Adrenal gland (tissue), 12 donors: Measurements from ENCODE around the gene ITPKB. TPM values are rescaled to one million over a fixed set of nuclear protein-coding genes. Genes with fewer than 3 reads are reported as not detected.

ENCODE experiments used
- DNase-seq, 7 donors: peaks; one replicate each; pipeline ENCODE4 v3.0.0-alpha.2; 2019 to 2020
- H3K27ac ChIP-seq, 5 donors: fragments of 200-600 bp; sonication (generic) in 4 of 5; 1 replicate in 3 of 5; 2 replicates in 2 of 5; pipeline versions ENCODE4 v1.5.1 to v1.8.0; 2016 to 2020; ENCODE audit warnings: mild to moderate bottlenecking in 1 of 5
- H3K27me3 ChIP-seq: fragments of 200-600 bp; 2 replicates; pipeline ENCODE4 v1.8.0; 2021
- H3K36me3 ChIP-seq, 2 donors: fragments of 200-600 bp; replicated peaks in 1 of 2; 1 replicate in 1 of 2; 2 replicates in 1 of 2; pipeline versions ENCODE4 v1.5.1 to v1.8.0; 2018 to 2022
- H3K4me1 ChIP-seq, 2 donors: fragments of 200-600 bp; replicated peaks in 1 of 2; 1 replicate in 1 of 2; 2 replicates in 1 of 2; pipeline versions ENCODE4 v1.5.1 to v1.8.0; 2018 to 2021
- H3K4me3 ChIP-seq, 4 donors: fragments of 200-600 bp; sonication (generic) in 3 of 4; one replicate each; pipeline ENCODE4 v1.5.1; 2016 to 2018
- H3K9me3 ChIP-seq, 3 donors: fragments of 200-600 bp; sonication (generic) in 1 of 3; replicated peaks in 1 of 3; 1 replicate in 2 of 3; 2 replicates in 1 of 3; pipeline versions ENCODE4 v1.5.1 to v1.8.0; 2016 to 2021
- CTCF ChIP-seq, 6 experiments: fragments of 450-650 bp in 4 of 6; fragments of 200-600 bp in 2 of 6; sonication (generic) in 1 of 6; IDR thresholded peaks; 1 replicate in 5 of 6; 2 replicates in 1 of 6; pipeline versions ENCODE4 v1.5.1 to v1.8.0; 2016 to 2021; ENCODE audit warnings: antibody characterized with exemption in 6 of 6, mild to moderate bottlenecking in 2 of 6, moderate library complexity in 1 of 6
- POLR2A ChIP-seq, 2 donors: fragments of 450-650 bp; IDR thresholded peaks; one replicate each; pipeline ENCODE4 v1.6.1; 2017; ENCODE audit warnings: antibody characterized with exemption in 2 of 2, mild to moderate bottlenecking in 2 of 2, moderate library complexity in 1 of 2
- WGBS, 4 donors: extraction: QIAGEN DNeasy Blood & Tissue Kit in 2 of 4; methylation state at CpG; one replicate each; pipeline versions ENCODE4 v1.1.5 to v1.1.7; 2013 to 2017; 5-methylcytosine and 5-hydroxymethylcytosine counted together
- intact Hi-C, 2 donors: fragments of 100-400 bp; cut with DNase I; formaldehyde crosslinking; loops; one replicate each; pipeline versions ENCODE4 v1.14.1 to v1.15.0; 2022 to 2023
- polyA plus RNA-seq, 3 donors: library from polyadenylated mRNA; stranded (reverse); fragments of 200-250 nt in 2 of 3; fragments of 350-450 nt in 1 of 3; fragmentation: Illumina TruSeq in 1 of 3; extraction: RNeasy Lipid Tissue Mini Kit (QIAGEN cat#74804) in 1 of 3; gene quantifications; one replicate each; pipeline ENCODE4 v1.2.3, GENCODE V29; 2013 to 2014
- total RNA-seq, 9 donors: library from RNA; depleted of rRNA in 4 of 9; stranded (reverse); fragments of >200 nt in 4 of 9; fragments of 120-200 nt in 1 of 9; fragmentation: NEBNext Ultra II Directional in 1 of 9; extraction: Animal tissue kit (Norgen Biotek cat#: 25700) in 1 of 9; gene quantifications; one replicate each; pipeline versions ENCODE4 v1.1.0 to v1.2.4, GENCODE V29; 2013 to 2023
- donor health status: healthy with polysubstance abuse.
- donor health status: Bipolar disorder and iron deficiency.
- donor health status: DM: yes; HTN: yes; CAD: no.
- donor health status: DM: no; HTN: no; CAD: no.
- donor health status: DM: no; HTN: no; CAD: no.
- donor health status: DM: yes; HTN: yes; CAD: no.

ITPKB gene
- total and polyA plus RNA-seq, 12 donors: 2.3 to 22.7 (median 13.0) TPM

GRCh38 chr1:226635456-226635941 is 103.6 kb downstream of the ITPKB start:
- Histone ChIP-seq H3K4me1 (no peaks in the 10 kb centered on the region), H3K27ac (no peak overlapping the region)
- TF ChIP-seq CTCF (IDR thresholded peaks at IDR 0.05) (no peak), POLR2A (IDR thresholded peaks at IDR 0.05) (no peak)

GRCh38 chr1:226634611-226635246 is 104.4 kb downstream of the ITPKB start:
- no peaks in the 10 kb centered on the region for H3K36me3 ChIP-seq

More at GRCh38 chr1:226635456-226635941, 103.6 kb downstream of the ITPKB start:
- H3K36me3 ChIP-seq: no peaks in the 10 kb centered on the region
- no peak overlapping the region for H3K4me3 ChIP-seq
- no peaks in the 10 kb centered on the region for H3K9me3 ChIP-seq
- WGBS, 4 donors: 81 to 87% (median 84%) methylated on average over 3 to 11 of the region's 11 CpGs
- H3K27me3 ChIP-seq: no peaks in the 10 kb centered on the region
- DNase-seq: no peak
- intact Hi-C loops: loop anchor here in 1 of 2 donors (2.0 to 10.0 kb wide), 2 partner anchors 191 to 809 kb away; no protein-coding TSS in a partner anchor

GRCh38 chr1:226634166-226634588 is 104.9 kb downstream of the ITPKB start:
- H3K9me3 ChIP-seq: no peaks in the 10 kb centered on the region
- no peaks in the 10 kb centered on the region for H3K27me3 ChIP-seq
- WGBS, 4 donors: 0 to 4% (median 3%) methylated on average over 4 to 6 of the region's 6 CpGs
- no peaks in the 10 kb centered on the region for H3K36me3 ChIP-seq
- H3K4me1 ChIP-seq: no peaks in the 10 kb centered on the region
- DNase-seq: peak; percentile 56 to 86 (median 78)
- H3K4me3 ChIP-seq: no peak overlapping the region
- intact Hi-C loops: loop anchor here (2.0 to 10.0 kb wide), 3 partner anchors 193 to 811 kb away; no protein-coding TSS in a partner anchor
- no peak overlapping the region for H3K27ac ChIP-seq
- no peak for TF ChIP-seq POLR2A (IDR thresholded peaks at IDR 0.05)
- TF ChIP-seq CTCF (IDR thresholded peaks at IDR 0.05): peak; percentile 89 to 95 (median 94)

More at GRCh38 chr1:226634611-226635246, 104.4 kb downstream of the ITPKB start:
- H3K27me3 ChIP-seq: no peaks in the 10 kb centered on the region
- no peak overlapping the region for H3K4me3 ChIP-seq
- DNase-seq: peak in 1 of 7 donors; percentile 8
- no peak overlapping the region for H3K27ac ChIP-seq
- no peaks in the 10 kb centered on the region for H3K9me3 ChIP-seq
- TF ChIP-seq POLR2A (IDR thresholded peaks at IDR 0.05) (no peak), CTCF (IDR thresholded peaks at IDR 0.05) (no peak)
- WGBS, 4 donors: 79 to 95% (median 84%) methylated on average over 16 to 22 of the region's 22 CpGs
- intact Hi-C loops: loop anchor here (2.0 to 10.0 kb wide), 3 partner anchors 192 to 810 kb away; no protein-coding TSS in a partner anchor
- H3K4me1 ChIP-seq: no peaks in the 10 kb centered on the region

DNA sequence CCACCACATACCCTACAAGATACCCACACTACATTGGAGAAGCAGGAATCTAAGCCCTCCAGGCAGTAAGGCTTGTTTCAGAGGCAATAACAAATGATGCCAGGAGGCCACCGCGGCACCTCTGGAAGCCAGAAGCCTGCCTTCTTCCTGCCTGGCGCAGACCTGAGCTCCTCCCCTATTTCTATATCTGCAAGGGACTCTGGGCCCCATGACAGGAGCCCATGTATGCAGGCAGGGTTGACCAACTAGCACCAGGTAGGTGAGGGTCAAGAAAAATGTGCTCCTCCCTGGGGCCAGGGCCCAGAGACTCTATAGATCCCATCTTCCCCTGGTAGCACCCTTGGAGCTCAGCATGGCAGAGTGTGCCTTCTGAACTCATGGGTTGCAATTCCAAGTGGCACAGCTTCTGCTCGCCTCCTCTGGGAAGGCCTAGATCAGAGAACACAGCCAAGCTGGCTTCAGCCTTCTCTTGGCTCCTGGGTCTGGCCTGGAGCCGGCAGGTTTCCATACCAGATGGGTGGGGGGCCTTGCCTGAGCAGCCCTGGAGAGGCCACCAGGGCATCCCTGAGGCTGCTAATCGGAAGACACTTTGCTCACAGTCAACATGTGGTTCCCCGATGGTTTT is 105.4 kb downstream of the ITPKB start:
- no peak for DNase-seq
- H3K27me3 ChIP-seq: no peaks in the 10 kb centered on the region
- TF ChIP-seq POLR2A (IDR thresholded peaks at IDR 0.05) (no peak), CTCF (IDR thresholded peaks at IDR 0.05) (no peak)
- H3K4me1 ChIP-seq: no peaks in the 10 kb centered on the region
- intact Hi-C loops: loop anchor here (2.0 to 10.0 kb wide), 3 partner anchors 193 to 811 kb away; no protein-coding TSS in a partner anchor
- H3K9me3 ChIP-seq: no peaks in the 10 kb centered on the region
- H3K27ac ChIP-seq: no peak overlapping the region
- H3K36me3 ChIP-seq: no peaks in the 10 kb centered on the region
- 20 to 46% (median 43%) methylated on average over 3 to 7 of the region's 7 CpGs for WGBS, 4 donors
- H3K4me3 ChIP-seq: no peak overlapping the region
